Activated CD4-positive, alpha-beta T cell treated with anti-CD3 and anti-CD28 coated beads, Interleukin-10, Interleukin-2, amounts not matched to agents 100 ng/mL and 50 ng/mL, durations not matched to agents 16 hours and 8 hours (primary cell): Measurements from ENCODE around the gene BMP2K.
"Not testable (repeated sequence)": the region's sequence is repeated elsewhere in the genome, so short reads cannot be mapped to it uniquely, and the experiment has no call there.

Experiments used
- DNase-seq: peaks from one replicate; pipeline ENCODE4 v3.0.0-alpha.2; 2020

Gene BMP2K

GRCh38 chr4:78868712-78869111, 92.6 kb downstream of the BMP2K start:
- not testable (repeated sequence) for DNase-seq

- no peak for DNase-seq
Observed at GRCh38 chr4:78870056-78870455, 93.9 kb downstream of the BMP2K start.

- no peak for DNase-seq
Observed at GRCh38 chr4:78876568-78877320, 100.6 kb downstream of the BMP2K start.

- no peak for DNase-seq
Observed at GRCh38 chr4:78878031-78878430, 101.9 kb downstream of the BMP2K start.

GRCh38 chr4:78880874-78881492, 104.8 kb downstream of the BMP2K start:
- DNase-seq = no peak

- DNase-seq = no peak
Observed at GRCh38 chr4:78885598-78885997, 109.4 kb downstream of the BMP2K start.

GRCh38 chr4:78889955-78890354, 113.8 kb downstream of the BMP2K start:
- DNase-seq = no peak

- DNase-seq = no peak
Observed at GRCh38 chr4:78899302-78899701, 123.2 kb downstream of the BMP2K start.

- DNase-seq = no peak
Observed at GRCh38 chr4:78901882-78902281, 125.7 kb downstream of the BMP2K start.

- no peak for DNase-seq
Observed at GRCh38 chr4:78902298-78902697, 126.1 kb downstream of the BMP2K start.

GRCh38 chr4:78904143-78904542, 128.0 kb downstream of the BMP2K start:
- DNase-seq = no peak

GRCh38 chr4:78907638-78908037, 131.5 kb downstream of the BMP2K start:
- DNase-seq = no peak

GRCh38 chr4:78908974-78909373, 132.8 kb downstream of the BMP2K start:
- DNase-seq = not testable (repeated sequence)

- no peak for DNase-seq
Observed at GRCh38 chr4:78910612-78911011, 134.5 kb downstream of the BMP2K start.

GRCh38 chr4:78922207-78922606, 146.1 kb downstream of the BMP2K start:
- DNase-seq = no peak

- no peak for DNase-seq
Observed at GRCh38 chr4:78923464-78924312, 147.5 kb downstream of the BMP2K start.

GRCh38 chr4:78926826-78927225, 150.7 kb downstream of the BMP2K start:
- DNase-seq = no peak

- DNase-seq = no peak
Observed at GRCh38 chr4:78928835-78929234, 152.7 kb downstream of the BMP2K start.

- DNase-seq = no peak
Observed at GRCh38 chr4:78930016-78930629, 154.0 kb downstream of the BMP2K start.

- DNase-seq = no peak
Observed at GRCh38 chr4:78936989-78937388, 160.8 kb downstream of the BMP2K start.

- DNase-seq = no peak
Observed at GRCh38 chr4:78937837-78938236, 161.7 kb downstream of the BMP2K start.

GRCh38 chr4:78938474-78938867, 162.3 kb downstream of the BMP2K start:
- DNase-seq = no peak
